NCI-H2196 (cell line): ENCODE results near the gene NXF2B.
"Not testable (repeated sequence)": the region's sequence is repeated elsewhere in the genome, so short reads cannot be mapped to it uniquely, and the experiment has no call there.

ENCODE experiments used
- DNase-seq: peaks from one replicate; lab custom pipeline; 2025; ENCODE audit not compliant: unreplicated experiment; lab: John Stamatoyannopoulos, UW

The NXF2B gene

GRCh38 chrX:102439908-102440307 lies at the start of gene NXF2B:
TSS of gene NXF2B (minus strand) at chrX:102440008. CDS start at chrX:102380036, 59,972 bp downstream.
- not testable (repeated sequence) for DNase-seq

- not testable (repeated sequence) for DNase-seq
These were observed 39.0 kb upstream of the NXF2B start for GRCh38 chrX:102478765-102479164.

GRCh38 chrX:102471762-102472220 lies 32.0 kb upstream of the NXF2B start, which contains the start of gene TCP11X2:
TSS of gene TCP11X2 (minus strand) at chrX:102471812.
- DNase-seq, result not testable (repeated sequence)

GRCh38 chrX:102470215-102470614 lies 30.4 kb upstream of the NXF2B start:
- DNase-seq, result not testable (repeated sequence)

GRCh38 chrX:102458615-102459014 lies 18.8 kb upstream of the NXF2B start:
- DNase-seq, result not testable (repeated sequence)

GRCh38 chrX:102414493-102414892 lies 25.3 kb downstream of the NXF2B start:
- not testable (repeated sequence) for DNase-seq

GRCh38 chrX:102345916-102346315 lies 93.9 kb downstream of the NXF2B start:
- no peak for DNase-seq

GRCh38 chrX:102341867-102342266 lies 97.9 kb downstream of the NXF2B start:
- DNase-seq, result no peak

- DNase-seq, result no peak
These were observed 100.2 kb downstream of the NXF2B start for GRCh38 chrX:102339312-102340298.

- DNase-seq, result no peak
These were observed 101.6 kb downstream of the NXF2B start for GRCh38 chrX:102338162-102338561.
